ENCODE results near the gene C11orf91.

Gene C11orf91

GRCh38 chr11:33654594-33654993 is 46.0 kb downstream of the C11orf91 start:
- FAIRE-seq: no peak
- no peak for DNase-seq (ENCODE audit: insufficient read length, low spot score)

DNA sequence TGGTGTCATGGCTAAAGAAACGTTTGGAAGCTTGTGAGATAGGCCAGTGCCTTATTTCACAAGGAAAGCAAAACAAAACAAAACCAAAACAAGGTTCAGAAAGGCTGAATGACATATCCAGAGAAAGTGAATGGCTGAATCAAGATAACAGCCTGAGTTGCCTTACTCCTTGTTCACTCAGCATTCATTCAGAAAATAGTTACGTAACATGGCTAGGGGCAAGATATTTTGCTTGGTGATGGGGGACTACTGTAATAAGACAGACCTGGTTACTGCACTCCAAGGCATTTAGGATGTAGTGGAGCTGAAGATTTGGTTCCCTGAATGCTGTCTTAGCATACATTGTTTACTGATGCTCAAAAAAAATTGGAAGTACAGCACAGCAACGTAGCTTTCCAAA is 47.7 kb downstream of the C11orf91 start:
- DNase-seq (ENCODE audit: insufficient read length, low spot score) (no peak), FAIRE-seq (no peak)

DNA sequence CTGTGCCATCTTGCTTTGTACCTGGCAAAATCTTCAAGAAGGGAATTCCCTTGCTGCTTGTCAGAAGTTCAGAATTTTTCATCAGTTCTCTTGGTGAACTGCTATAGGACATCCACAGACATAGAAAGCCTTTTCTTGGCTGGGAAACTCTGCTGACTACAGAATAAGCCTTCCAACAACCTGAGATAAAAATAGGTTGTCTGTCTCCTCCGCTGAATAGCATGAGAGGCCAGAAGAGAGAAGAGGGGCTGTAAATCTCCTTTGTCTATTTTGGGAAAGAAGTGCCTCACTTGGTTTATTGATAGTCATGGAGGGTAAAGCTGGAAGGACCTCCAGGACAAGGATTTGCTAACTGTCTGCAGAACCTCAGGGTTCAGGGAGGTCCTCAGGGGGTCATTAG is 48.2 kb downstream of the C11orf91 start:
- DNase-seq (ENCODE audit: insufficient read length, low spot score) (no peak), FAIRE-seq (no peak)

- no peak for FAIRE-seq
- no peak for DNase-seq (ENCODE audit: insufficient read length, low spot score)
These were observed 48.6 kb downstream of the C11orf91 start for GRCh38 chr11:33651990-33652389.

DNA sequence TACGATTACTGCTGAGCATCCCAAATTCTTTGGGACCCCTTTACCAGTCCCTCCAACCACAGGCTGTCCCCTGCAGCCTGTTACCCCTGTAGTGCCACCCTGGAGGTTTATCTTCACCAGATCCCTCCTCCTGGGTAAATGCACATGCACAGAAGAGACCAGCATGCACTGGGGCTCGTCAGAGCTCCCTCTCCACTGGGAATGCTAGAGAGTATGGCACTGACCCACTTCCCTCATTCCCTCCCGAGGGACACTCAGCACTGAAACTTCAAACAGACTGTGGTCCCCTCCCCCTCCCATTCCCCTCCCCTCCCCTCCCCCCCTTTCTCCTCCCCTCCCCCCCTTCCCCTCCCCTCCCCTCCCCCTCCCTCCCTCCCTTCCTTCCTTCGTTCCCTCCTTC is 49.1 kb downstream of the C11orf91 start:
- FAIRE-seq (no peak), DNase-seq (ENCODE audit: insufficient read length, low spot score) (no peak)

GRCh38 chr11:33649944-33650343 is 50.7 kb downstream of the C11orf91 start:
- no peak for FAIRE-seq
- no peak for DNase-seq (ENCODE audit: insufficient read length, low spot score)
